Endothelial cell of umbilical vein (primary cell): ENCODE results near the gene APBA2. TPM values are rescaled to one million over a fixed set of nuclear protein-coding genes. Genes with fewer than 3 reads are reported as not detected.

Experiments
- BruUV-seq: library from RNA; stranded (reverse); fragments of 400-500 nt; replicated peaks from 2 replicates; lab custom pipeline; 2021; lab: Mats Ljungman, UMichigan
- CTCF ChIA-PET: fragments of 300-600, 350-600 bp; sonication (Branson Sonifier 250); formaldehyde crosslinking; loops from one replicate; lab custom pipeline; 2021; ENCODE audit warnings: antibody characterized with exemption, inconsistent platforms; lab: Charles Lee
- POLR2A ChIA-PET: fragments of 300-600, 350-600 bp; sonication (Branson Sonifier 250); formaldehyde crosslinking; loops from one replicate; lab custom pipeline; 2021; ENCODE audit warnings: antibody characterized with exemption, inconsistent platforms; lab: Charles Lee
- DNase-seq: peaks from one replicate; pipeline ENCODE4 v3.0.0-alpha.2; 2011; ENCODE audit warnings: low read depth, low spot score
- FAIRE-seq: peaks from 2 replicates; lab custom pipeline; 2011; peaks lifted over from hg19 to GRCh38; lab: Jason Lieb, UNC
- H2AFZ ChIP-seq: 2 replicates; pipeline ENCODE4 v1.6.0; 2012; ENCODE audit warnings: low read depth, low read length, control low read depth, inconsistent platforms
- H3K27ac ChIP-seq: 2 replicates; pipeline ENCODE4 v1.5.1; 2011; ENCODE audit warnings: low read depth, mild to moderate bottlenecking, control low read depth, low read length, moderate library complexity; ENCODE audit not compliant: insufficient read depth
- H3K27me3 ChIP-seq, 2 experiments: 2 replicates each; pipeline versions ENCODE4 v1.6.0 to v1.6.1; 2011; ENCODE audit warnings: low read length in 2 of 2, mixed read lengths in 1 of 2; ENCODE audit not compliant: control insufficient read depth in 2 of 2, insufficient read depth in 2 of 2
- H3K36me3 ChIP-seq, 2 experiments: 2 replicates in 1 of 2; 3 replicates in 1 of 2; pipeline ENCODE4 v1.5.1; 2011; ENCODE audit warnings: low read length in 2 of 2, mild to moderate bottlenecking in 1 of 2, moderate library complexity in 1 of 2; ENCODE audit not compliant: control insufficient read depth in 2 of 2, insufficient read depth in 2 of 2; ENCODE audit errors: extremely low read depth in 1 of 2
- H3K4me1 ChIP-seq: 3 replicates; pipeline ENCODE4 v1.5.1; 2011; ENCODE audit warnings: mild to moderate bottlenecking, low read length; ENCODE audit not compliant: control insufficient read depth, insufficient read depth; ENCODE audit errors: extremely low read depth
- H3K4me2 ChIP-seq: 2 replicates; pipeline ENCODE4 v1.6.1; 2011; ENCODE audit warnings: low read length, control low read depth, mixed read lengths; ENCODE audit not compliant: insufficient read depth
- H3K4me3 ChIP-seq, 3 experiments: fragments of 200-600 bp in 1 of 3; sonication (generic), shearing (Covaris generic) in 1 of 3; replicated peaks in 1 of 3; 2 replicates each; pipeline ENCODE4 v1.5.1; 2011 to 2016; ENCODE audit warnings: control low read depth in 3 of 3, low read length in 3 of 3, mild to moderate bottlenecking in 2 of 3, inconsistent platforms in 1 of 3, low read depth in 1 of 3, moderate library complexity in 1 of 3; ENCODE audit not compliant: insufficient read depth in 1 of 3
- H3K79me2 ChIP-seq: 2 replicates; pipeline ENCODE4 v1.6.0; 2012; ENCODE audit warnings: low read length, inconsistent platforms; ENCODE audit not compliant: control insufficient read depth, insufficient read depth
- H3K9ac ChIP-seq: replicated peaks from 2 replicates; pipeline ENCODE3; 2011; ENCODE audit warnings: low read length, control low read depth; ENCODE audit not compliant: insufficient read depth; ENCODE audit errors: extremely low read depth
- H3K9me1 ChIP-seq: replicated peaks from 3 replicates; pipeline ENCODE4 v1.6.0; 2011; ENCODE audit warnings: mild to moderate bottlenecking, low read length; ENCODE audit not compliant: control insufficient read depth, insufficient read depth; ENCODE audit errors: extremely low read depth
- H3K9me3 ChIP-seq: replicated peaks from 2 replicates; pipeline ENCODE4 v1.5.1; 2012; ENCODE audit warnings: low read length, inconsistent platforms; ENCODE audit not compliant: control insufficient read depth, insufficient read depth
- H4K20me1 ChIP-seq: replicated peaks from 2 replicates; pipeline ENCODE3; 2011; ENCODE audit warnings: mild to moderate bottlenecking, low read length; ENCODE audit not compliant: control insufficient read depth, insufficient read depth; ENCODE audit errors: extremely low read depth
- CTCF ChIP-seq, 2 donors: IDR thresholded peaks; 1 replicate in 1 of 2; 2 replicates in 1 of 2; pipeline ENCODE4 v1.5.1; 2011; ENCODE audit warnings: low read length in 2 of 2, mild to moderate bottlenecking in 2 of 2, moderate library complexity in 2 of 2, control low read depth in 1 of 2, inconsistent platforms in 1 of 2, low read depth in 1 of 2; ENCODE audit not compliant: insufficient read depth in 1 of 2; ENCODE audit errors: extremely low read depth in 1 of 2
- EZH2 ChIP-seq: IDR thresholded peaks from 2 replicates; pipeline ENCODE4 v1.6.1; 2012; ENCODE audit warnings: borderline replicate concordance, low read depth, mild to moderate bottlenecking, moderate library complexity, low read length, inconsistent platforms; ENCODE audit not compliant: severe bottlenecking
- FOS ChIP-seq: IDR thresholded peaks from 2 replicates; pipeline ENCODE4 v1.6.1; 2011; ENCODE audit warnings: mild to moderate bottlenecking, low read length, moderate library complexity, borderline replicate concordance; ENCODE audit not compliant: insufficient read depth
- JUN ChIP-seq: IDR thresholded peaks from 2 replicates; pipeline ENCODE4 v1.6.1; 2011; ENCODE audit warnings: borderline replicate concordance, low read depth; ENCODE audit not compliant: insufficient read length, insufficient read depth
- MAX ChIP-seq: IDR thresholded peaks from 2 replicates; pipeline ENCODE4 v1.6.1; 2011; ENCODE audit not compliant: insufficient read depth, insufficient read length
- MYC ChIP-seq: IDR thresholded peaks from one replicate; pipeline ENCODE4 v1.6.1; 2011; ENCODE audit warnings: mild to moderate bottlenecking, low read depth, low read length
- dilution Hi-C: fragments of 300-500 bp; cut with MboI; formaldehyde crosslinking; loops from one replicate; pipeline ENCODE4 v1.15.0; 2019; ENCODE audit warnings: low sequenced_read_pairs; ENCODE audit not compliant: extremely low pct_ligation_motif_present
- intact Hi-C: fragments of 100-400 bp; cut with micrococcal nuclease; formaldehyde crosslinking; loops from one replicate; pipeline ENCODE4 v1.10.0; 2022
- polyA plus RNA-seq, 4 experiments: library from polyadenylated mRNA; depleted of rRNA in 3 of 4; stranded (reverse) in 3 of 4; unstranded in 1 of 4; fragments of >200 nt; gene quantifications; 2 replicates each; pipeline versions ENCODE4 v1.2.1 to v1.2.3, GENCODE V29; 2011 to 2012; ENCODE audit warnings: missing spikeins in 1 of 4
- total RNA-seq: library from RNA; stranded (reverse); gene quantifications from 2 replicates; pipeline ENCODE4 v1.2.3, GENCODE V29; 2021

APBA2 gene
- total and polyA plus RNA-seq, 2 donors (not counting 3 experiments of a cell fraction or from before 2014, with no cell fraction given), result 5.7 to 11.1 TPM

GRCh38 chr15:28921336-28921735 is 35.6 kb downstream of the APBA2 start:
- Histone ChIP-seq H3K9me1 (no peaks in the 10 kb centered on the region), H3K36me3 (no peaks in the 10 kb centered on the region), H3K4me3 (no peak overlapping the region), H4K20me1 (no peaks in the 10 kb centered on the region), H3K4me2 (no peak overlapping the region), H3K9me3 (no peaks in the 10 kb centered on the region), H3K4me1 (no peaks in the 10 kb centered on the region), H3K79me2 (no peaks in the 10 kb centered on the region), H3K27ac (no peak overlapping the region), H3K27me3 (no peaks in the 10 kb centered on the region), H2AFZ (no peak overlapping the region), H3K9ac (no peak overlapping the region)
- no TSS peak for BruUV-seq
- ChIA-PET CTCF (interaction anchor here (1.0 to 2.7 kb wide), 4 partner anchors 9 to 182 kb away, joined by 3 to 8 read pairs (median 5); no protein-coding TSS in a partner anchor), POLR2A (no interaction called here)
- TF ChIP-seq JUN, result no peak
- no peak for TF ChIP-seq MAX
- no peak for TF ChIP-seq CTCF (IDR thresholded peaks at IDR 0.05; ENCODE audit: extremely low read depth in 1 of 2, insufficient read depth in 1 of 2, low read depth in 1 of 2, low read length in 2 of 2)
- TF ChIP-seq EZH2, result no peak
- no peak for TF ChIP-seq FOS
- TF ChIP-seq MYC, result no peak
- dilution Hi-C loops (no loop called here), intact Hi-C loops (no loop called here)
- FAIRE-seq (no peak), DNase-seq (no peak)
